HG03139 (cell line): ENCODE data around the gene PKHD1.

Experiments
- ATAC-seq: cut with Tn5 transposase; IDR thresholded peaks from one replicate; pipeline ENCODE4 v1.9.1; 2021; ENCODE audit not compliant: unreplicated experiment

PKHD1 gene

GRCh38 chr6:52087498-52087999 is at the start of gene PKHD1:
PKHD1 (minus strand) TSS chr6:52087613; CDS start chr6:52084933, 2,680 bp downstream.
- no peak for ATAC-seq

DNA sequence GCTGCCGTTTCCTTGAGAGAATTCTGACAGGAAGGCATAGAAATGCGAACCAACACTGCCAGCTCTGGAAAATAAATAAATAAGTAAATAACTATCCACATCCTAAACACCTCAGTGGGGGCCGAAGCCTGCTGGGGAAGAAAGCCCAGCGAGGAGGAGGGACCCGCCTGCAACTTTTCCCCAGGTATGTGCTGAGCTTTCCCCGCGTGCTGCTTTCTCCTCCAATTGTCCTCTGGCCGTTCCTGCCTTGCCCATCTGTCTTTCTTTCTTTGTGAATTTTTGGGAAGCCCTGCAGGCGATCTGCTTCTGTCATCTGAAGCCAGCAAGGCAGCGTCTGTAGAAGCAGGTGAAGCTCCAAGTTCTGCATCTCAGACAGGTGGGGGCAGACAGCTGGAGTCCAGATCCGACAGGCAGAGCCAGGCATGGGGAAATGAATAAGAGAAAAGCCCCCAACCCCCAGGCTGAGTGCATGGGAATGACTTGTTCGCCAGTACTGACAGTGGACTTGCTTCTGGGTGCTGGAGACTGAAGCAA is 49.6 kb upstream of the PKHD1 start:
- ATAC-seq: no peak

GRCh38 chr6:52136055-52136454 is 48.6 kb upstream of the PKHD1 start:
- ATAC-seq: no peak

GRCh38 chr6:52135217-52135616 is 47.8 kb upstream of the PKHD1 start:
- no peak for ATAC-seq

DNA sequence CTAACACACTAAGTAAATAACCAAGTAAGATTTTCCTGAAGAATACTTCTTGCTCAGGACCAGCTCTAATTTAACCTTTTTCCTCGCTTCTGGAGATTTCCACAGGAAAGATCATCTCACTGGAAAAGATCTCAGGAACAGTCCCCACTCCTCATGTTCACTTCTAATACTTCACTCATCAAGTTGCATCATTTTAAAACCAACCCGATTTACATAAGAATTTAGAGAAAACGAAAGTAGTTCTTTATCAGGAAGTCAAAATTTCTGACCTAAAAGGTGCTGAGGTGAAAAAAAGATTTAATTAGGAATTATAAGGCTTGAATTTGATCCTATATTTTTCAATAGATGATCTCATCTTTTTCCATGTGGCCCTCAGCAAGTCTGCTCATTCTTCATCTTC is 46.6 kb upstream of the PKHD1 start:
- ATAC-seq: no peak

GRCh38 chr6:52133324-52133723 is 45.9 kb upstream of the PKHD1 start:
- ATAC-seq: no peak

DNA sequence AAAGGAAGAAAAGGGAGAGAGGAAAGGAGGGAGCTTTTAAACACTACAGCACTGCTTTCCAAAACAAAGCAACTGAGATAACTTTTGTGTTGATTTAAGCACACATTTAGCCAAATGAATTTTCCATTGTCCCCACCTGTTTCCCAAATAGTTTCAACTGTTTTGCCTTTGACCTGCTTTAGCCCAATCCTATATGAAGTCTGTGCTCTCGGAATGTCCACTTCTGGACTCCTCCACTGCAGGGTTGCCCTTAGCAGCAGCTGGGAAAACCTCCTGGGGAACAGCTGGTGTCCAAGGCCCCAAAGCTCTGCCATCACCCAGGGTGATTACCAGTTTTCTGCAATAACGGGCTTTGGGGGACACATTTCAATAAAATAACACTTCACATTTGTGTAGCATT is 44.9 kb upstream of the PKHD1 start:
- no peak for ATAC-seq

- ATAC-seq: no peak
Measured at GRCh38 chr6:52130440-52130839, 43.0 kb upstream of the PKHD1 start.

- no peak for ATAC-seq
Measured at GRCh38 chr6:52127957-52128356, 40.5 kb upstream of the PKHD1 start.

DNA sequence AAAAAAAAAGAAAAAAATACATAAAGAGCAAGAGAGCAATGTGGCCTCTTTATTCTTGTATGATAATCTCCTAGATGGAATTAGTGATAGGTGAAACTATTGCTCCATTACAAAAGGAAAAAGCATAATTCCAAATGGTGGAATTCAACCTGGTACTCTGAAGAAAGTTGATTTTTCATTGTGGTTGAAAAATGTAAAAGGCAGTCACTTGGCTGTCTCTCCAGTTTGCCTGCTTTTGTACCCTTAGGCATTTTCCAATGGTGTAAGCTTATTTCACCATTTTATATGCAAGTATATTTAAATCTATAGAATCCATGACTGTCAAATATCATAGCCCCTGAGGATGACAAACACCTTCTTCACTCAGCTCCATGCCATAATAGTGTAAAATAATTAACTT is 38.8 kb upstream of the PKHD1 start:
- no peak for ATAC-seq

DNA sequence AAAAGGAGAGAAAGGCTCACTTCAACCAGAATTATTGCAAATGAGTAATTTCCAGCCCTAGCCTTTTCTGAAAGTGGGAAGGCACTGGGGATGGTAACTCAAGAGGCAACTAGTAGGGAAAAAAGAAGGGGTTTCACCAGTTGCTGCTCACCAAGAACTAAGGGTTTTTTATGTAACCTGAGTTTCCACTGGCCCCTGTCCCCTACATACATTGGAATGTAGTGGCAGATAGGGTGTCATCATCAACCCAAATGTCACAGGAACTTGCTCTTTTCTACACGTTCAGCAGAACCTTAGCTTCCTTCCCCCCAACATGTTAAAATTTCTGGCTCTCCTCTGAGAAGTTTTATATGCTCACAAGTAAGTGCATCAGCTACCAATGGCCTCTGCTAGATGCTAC is 38.2 kb upstream of the PKHD1 start:
- ATAC-seq: no peak

DNA sequence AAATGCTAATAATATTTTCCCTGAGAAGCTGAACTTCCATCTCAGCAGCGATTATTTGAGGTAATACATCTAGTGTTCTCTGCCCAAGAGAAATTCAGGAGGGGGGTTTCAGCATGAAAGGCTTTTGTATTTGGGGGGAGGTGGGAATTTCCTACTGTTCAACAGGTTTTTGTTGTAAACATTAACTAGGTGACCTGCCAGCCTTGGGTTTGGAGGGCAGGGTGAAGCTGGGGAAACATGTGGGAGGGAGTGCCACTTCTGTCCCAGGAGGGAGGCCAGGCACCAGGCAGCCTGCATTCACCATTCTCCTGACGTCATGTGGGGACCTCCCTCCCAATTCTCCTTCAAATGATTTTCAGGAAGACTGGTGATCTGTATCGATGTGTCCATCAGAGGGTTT is 37.7 kb upstream of the PKHD1 start:
- ATAC-seq: no peak

DNA sequence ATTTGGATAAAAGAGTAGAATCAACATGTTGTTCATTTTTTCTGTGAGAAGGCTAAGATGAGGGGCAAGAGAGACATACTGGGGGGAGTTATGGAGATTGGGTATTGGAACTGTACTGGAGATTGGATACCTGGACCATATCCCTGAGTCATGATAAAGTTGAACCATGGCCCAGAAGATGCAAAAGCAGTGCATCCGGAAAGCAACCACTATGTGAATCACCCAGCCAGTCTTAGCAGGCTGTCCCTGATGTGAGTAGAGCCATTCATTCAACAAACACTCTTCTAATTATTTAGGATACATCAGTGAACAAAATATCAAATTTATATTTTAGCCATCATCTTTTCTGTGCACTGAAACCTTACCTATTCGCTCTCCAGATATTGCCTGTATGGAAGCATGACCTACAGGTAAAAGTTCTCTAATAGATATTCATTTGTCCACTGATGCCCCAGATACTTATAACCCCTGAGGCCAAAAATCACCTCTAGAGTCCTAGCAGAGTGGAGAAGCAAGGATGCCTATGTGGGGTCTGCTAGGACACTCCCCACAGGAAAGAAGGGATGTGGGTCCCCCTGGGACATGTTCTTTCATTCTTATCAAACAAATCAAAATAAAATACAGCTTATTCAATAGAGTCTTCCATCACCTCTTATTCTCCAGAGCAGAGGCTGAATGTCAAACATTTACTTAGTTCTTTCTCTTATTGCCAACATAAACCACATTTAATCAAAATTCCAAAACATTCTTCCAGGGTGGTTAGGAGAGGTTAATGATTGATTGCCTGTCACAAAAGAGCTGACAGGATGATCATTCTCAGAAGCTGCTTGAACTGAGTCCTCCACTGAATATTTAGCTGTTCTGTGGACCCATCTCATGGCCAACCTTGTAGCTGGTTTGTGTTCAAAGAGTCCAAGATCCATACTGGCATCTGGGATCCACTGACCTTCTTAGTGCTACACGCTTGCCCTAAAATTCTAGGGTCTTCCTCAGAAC is 37.0 kb upstream of the PKHD1 start:
- no peak for ATAC-seq

DNA sequence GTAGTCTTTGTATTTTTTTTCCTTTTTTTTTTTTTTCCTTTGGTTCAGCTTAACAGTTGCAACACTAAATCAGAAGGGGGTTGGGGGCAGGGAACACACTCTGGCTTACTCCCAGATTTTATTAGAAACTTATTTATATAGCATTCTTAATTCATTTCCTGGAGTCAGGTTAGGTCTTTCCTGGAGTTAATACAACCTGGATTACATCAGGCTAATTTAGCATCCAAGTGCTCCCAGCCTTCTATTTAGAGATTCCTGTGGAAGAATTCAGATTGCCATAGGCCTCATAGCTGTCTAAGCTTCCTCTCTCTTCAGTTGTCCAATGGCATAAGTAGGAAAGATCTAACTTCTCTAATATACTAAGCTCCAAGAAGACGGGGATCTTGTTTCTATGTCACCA is 35.8 kb upstream of the PKHD1 start:
- ATAC-seq: no peak

DNA sequence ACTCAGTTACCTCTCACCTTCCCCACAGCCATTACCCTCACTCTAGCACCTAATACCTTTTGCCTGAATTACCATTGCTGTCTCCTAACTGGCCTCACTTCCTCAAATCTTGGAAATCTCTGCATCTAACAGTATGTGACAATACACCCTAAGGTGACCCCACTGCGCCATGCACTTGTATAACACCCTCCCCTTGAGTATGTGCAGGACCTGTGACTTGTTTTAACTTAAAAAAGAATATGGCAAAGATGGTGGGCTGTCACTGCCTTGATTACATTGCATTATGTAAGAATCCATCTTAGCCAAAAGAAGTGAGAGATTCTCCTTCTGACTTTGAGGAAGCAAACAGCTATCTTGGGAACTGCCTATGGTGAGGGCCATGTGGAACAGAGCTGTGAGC is 29.9 kb upstream of the PKHD1 start:
- ATAC-seq: no peak

GRCh38 chr6:52116605-52116948 is 29.2 kb upstream of the PKHD1 start:
- no peak for ATAC-seq

DNA sequence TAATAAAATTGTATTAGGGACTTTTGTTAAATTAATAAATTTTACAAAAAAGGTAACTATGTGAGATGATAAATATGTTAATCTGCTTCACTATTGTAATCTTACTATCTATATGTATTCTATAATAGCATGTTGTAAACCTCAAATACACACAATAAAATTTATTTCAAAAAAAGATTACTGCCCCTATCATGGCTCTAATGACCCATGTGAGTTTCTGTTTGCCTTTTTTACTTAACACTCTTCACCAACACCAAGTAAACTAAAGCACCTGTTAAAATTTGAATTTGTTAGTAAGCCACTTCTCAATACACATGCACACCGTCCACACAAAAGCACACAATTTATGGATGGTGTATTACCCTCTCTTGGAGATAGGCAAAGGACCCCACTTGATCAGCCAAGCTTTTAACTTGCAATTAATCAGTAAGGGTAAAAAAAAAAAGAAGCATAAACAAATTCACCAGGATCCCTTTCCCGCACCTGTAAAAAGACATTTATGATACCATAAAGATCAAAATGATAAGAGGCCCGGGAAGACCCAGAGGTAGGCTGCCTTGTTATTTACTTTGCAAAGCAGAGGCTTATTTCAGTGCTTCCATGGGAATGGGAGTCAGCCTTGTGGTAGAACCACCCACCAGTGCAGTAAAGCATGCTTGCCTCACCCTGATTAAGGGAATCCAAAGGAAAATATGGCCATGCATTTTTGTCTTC is 28.6 kb upstream of the PKHD1 start:
- ATAC-seq: no peak

GRCh38 chr6:52115145-52115741 is 27.8 kb upstream of the PKHD1 start:
- ATAC-seq: no peak

DNA sequence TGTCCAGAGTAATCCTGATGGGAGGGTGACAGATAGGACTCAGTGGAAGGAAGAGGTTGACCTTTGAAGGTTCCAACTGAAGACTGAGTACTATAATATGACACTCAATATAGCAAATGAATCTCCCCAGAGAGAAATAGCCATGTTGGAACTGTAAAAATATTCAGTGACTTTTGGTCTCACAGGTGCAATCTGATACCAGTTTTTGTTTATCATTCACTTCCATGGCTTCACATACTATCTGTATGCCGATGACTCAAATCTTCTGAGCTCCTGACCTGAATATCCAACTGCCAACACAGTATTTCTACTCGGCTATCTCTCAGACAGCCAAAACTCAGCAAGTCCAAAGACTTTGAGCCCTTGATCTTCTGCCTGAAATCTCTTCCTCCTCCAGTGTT is 21.8 kb upstream of the PKHD1 start:
- no peak for ATAC-seq

- ATAC-seq: no peak
Measured at GRCh38 chr6:52108128-52108527, 20.7 kb upstream of the PKHD1 start.

GRCh38 chr6:52106994-52107393 is 19.6 kb upstream of the PKHD1 start:
- ATAC-seq: no peak
